A673 (cell line): ENCODE data around the gene NOTCH4. TPM values are rescaled to one million over a fixed set of nuclear protein-coding genes. Genes with fewer than 3 reads are reported as not detected.

Experiments used
- BruUV-seq: library from RNA; stranded (reverse); fragments of 400-500 nt; replicated peaks from 2 replicates; lab custom pipeline; 2021; lab: Mats Ljungman, UMichigan
- CTCF ChIA-PET: fragments of 300-600 bp; sonication (Branson Sonifier 250); formaldehyde crosslinking; loops from one replicate; lab custom pipeline; 2022; ENCODE audit warnings: antibody characterized with exemption; lab: Charles Lee
- POLR2A ChIA-PET: fragments of 300-600 bp; sonication (Branson Sonifier 250); formaldehyde crosslinking; loops from one replicate; lab custom pipeline; 2022; ENCODE audit warnings: antibody characterized with exemption; ENCODE audit not compliant: low non-redundant PET; lab: Charles Lee
- DNase-seq: peaks from one replicate; pipeline ENCODE4 v3.0.0-alpha.2; 2015; ENCODE audit warnings: low spot score
- H3K27ac ChIP-seq: fragments of 200-600 bp; sonication (generic); 2 replicates; pipeline ENCODE4 v1.5.1; 2016; ENCODE audit warnings: mixed run types, low read depth, mild to moderate bottlenecking, mixed read lengths, antibody characterized with exemption, low read length; ENCODE audit not compliant: poor library complexity, severe bottlenecking
- H3K27me3 ChIP-seq: fragments of 200-600 bp; sonication (generic); replicated peaks from 2 replicates; pipeline ENCODE4 v1.6.1; 2017; ENCODE audit warnings: mixed run types, low read depth, mild to moderate bottlenecking, mixed read lengths, antibody characterized with exemption, low read length; ENCODE audit not compliant: insufficient read depth, poor library complexity
- H3K36me3 ChIP-seq: fragments of 200-600 bp; sonication (generic); 2 replicates; pipeline ENCODE4 v1.6.1; 2016; ENCODE audit warnings: mixed run types, mild to moderate bottlenecking, mixed read lengths, antibody characterized with exemption, low read length; ENCODE audit not compliant: insufficient read depth, poor library complexity, severe bottlenecking
- H3K4me1 ChIP-seq: fragments of 200-600 bp; sonication (generic); 2 replicates; pipeline ENCODE4 v1.6.1; 2017; ENCODE audit warnings: mixed run types, mild to moderate bottlenecking, mixed read lengths, antibody characterized with exemption, low read length; ENCODE audit not compliant: insufficient read depth, poor library complexity, severe bottlenecking
- H3K4me3 ChIP-seq: fragments of 200-600 bp; sonication (generic); 2 replicates; pipeline ENCODE4 v1.5.1; 2016; ENCODE audit warnings: low read depth, mixed run types, mild to moderate bottlenecking, mixed read lengths, low read length; ENCODE audit not compliant: poor library complexity, severe bottlenecking
- H3K9me3 ChIP-seq: fragments of 200-600 bp; sonication (generic); 2 replicates; pipeline ENCODE4 v1.6.1; 2016; ENCODE audit warnings: mixed run types, low read depth, mild to moderate bottlenecking, mixed read lengths, antibody characterized with exemption, low read length; ENCODE audit not compliant: poor library complexity, severe bottlenecking
- EZH2 ChIP-seq: fragments of 200-600 bp; sonication (generic); IDR thresholded peaks from 2 replicates; pipeline ENCODE4 v1.6.1; 2017; ENCODE audit warnings: borderline replicate concordance, low read depth, mild to moderate bottlenecking, mixed read lengths, antibody characterized with exemption, low read length; ENCODE audit not compliant: poor library complexity, severe bottlenecking
- intact Hi-C: fragments of 100-400 bp; cut with micrococcal nuclease; formaldehyde crosslinking; loops from one replicate; pipeline ENCODE4 v1.10.0; 2022; ENCODE audit not compliant: unreplicated experiment
- total RNA-seq: library from RNA; stranded (reverse); gene quantifications from 2 replicates; pipeline ENCODE4 v1.2.3, GENCODE V29; 2021
- TF ChIP-seq, protein P1 (sequence below): fragments of 300-800, 200-600 bp; sonication (generic); conservative IDR thresholded peaks from 2 replicates; pipeline ENCODE4 v1.5.1; 2017; ENCODE audit warnings: low read depth, mild to moderate bottlenecking, antibody characterized with exemption, low read length, moderate library complexity, mixed read lengths

The NOTCH4 gene
- total RNA-seq, 1 experiment from 2014 or later: 2.4 TPM

DNA sequence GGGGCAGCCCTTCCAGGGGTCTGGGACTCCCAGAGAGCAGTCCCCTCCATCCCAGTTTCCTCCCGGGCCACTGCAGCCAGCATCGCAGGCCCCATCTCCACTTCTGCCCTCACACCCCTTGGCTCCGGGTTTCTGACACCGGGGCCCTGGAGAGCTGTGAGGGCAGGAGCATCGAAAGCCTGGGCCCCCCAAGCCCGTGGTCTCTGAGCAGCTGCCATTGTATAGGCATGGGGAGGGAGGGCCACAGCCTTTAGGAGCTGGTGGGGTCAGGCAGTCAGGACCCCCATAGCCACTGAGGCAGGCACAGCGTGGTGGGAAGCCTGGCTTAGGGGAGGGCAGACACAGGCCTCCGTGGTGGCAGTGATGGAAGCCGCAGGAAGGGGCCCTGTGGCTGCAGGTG, 21.7 kb downstream of the NOTCH4 start:
- H3K9me3 ChIP-seq: no peaks in the 10 kb centered on the region
- no TSS peak for BruUV-seq
- H3K4me1 ChIP-seq: peaks cover 12% of the 10 kb centered on the region
- H3K27ac ChIP-seq: no peak overlapping the region
- intact Hi-C loops: no loop called here
- DNase-seq: no peak
- H3K4me3 ChIP-seq: no peak overlapping the region
- H3K27me3 ChIP-seq: no peaks in the 10 kb centered on the region
- TF ChIP-seq, protein P1, sequence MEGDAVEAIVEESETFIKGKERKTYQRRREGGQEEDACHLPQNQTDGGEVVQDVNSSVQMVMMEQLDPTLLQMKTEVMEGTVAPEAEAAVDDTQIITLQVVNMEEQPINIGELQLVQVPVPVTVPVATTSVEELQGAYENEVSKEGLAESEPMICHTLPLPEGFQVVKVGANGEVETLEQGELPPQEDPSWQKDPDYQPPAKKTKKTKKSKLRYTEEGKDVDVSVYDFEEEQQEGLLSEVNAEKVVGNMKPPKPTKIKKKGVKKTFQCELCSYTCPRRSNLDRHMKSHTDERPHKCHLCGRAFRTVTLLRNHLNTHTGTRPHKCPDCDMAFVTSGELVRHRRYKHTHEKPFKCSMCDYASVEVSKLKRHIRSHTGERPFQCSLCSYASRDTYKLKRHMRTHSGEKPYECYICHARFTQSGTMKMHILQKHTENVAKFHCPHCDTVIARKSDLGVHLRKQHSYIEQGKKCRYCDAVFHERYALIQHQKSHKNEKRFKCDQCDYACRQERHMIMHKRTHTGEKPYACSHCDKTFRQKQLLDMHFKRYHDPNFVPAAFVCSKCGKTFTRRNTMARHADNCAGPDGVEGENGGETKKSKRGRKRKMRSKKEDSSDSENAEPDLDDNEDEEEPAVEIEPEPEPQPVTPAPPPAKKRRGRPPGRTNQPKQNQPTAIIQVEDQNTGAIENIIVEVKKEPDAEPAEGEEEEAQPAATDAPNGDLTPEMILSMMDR: no peak
- no peak for TF ChIP-seq EZH2
- no peaks in the 10 kb centered on the region for H3K36me3 ChIP-seq
- ChIA-PET CTCF (no interaction called here), POLR2A (no interaction called here)

DNA sequence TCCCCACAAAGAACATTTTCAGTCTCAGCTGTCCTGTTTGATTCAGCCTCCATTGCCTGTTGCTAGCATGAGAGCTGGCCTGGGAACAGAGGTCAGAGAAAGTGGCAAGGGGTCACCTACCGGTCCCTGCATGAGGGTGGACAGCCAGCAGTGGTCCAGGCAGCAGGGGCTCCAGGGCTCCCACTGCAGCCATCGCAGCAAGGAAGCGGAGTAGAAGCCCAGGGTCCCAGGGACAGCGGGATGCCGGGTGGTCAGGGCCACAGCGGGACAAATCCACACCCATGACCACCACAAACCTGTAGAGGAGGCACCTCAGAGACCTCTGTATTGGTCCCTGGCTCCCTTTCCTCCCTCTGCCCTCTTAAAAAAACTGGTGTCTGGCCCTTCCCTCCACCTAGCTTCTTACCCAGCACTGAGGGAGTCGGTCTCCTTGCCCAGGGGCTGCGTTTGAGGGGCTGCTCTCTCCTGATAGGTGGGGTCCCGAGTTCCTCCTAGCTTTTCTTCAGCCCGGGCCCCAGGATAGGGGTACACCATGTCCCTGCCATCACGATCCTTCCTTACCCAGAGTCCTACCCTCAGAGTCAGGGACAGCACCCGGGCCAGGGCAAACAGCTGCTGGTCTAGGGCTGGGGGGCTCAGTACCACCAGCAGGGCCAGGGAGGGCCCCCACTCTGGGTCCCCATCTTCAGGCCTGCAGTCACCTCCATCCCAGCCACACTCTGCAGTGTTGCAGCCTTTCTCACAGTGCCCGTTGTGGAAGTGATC, 23.0 kb downstream of the NOTCH4 start:
- ChIA-PET POLR2A (no interaction called here), CTCF (no interaction called here)
- H3K27ac ChIP-seq: no peak overlapping the region
- BruUV-seq: no TSS peak
- H3K9me3 ChIP-seq: no peaks in the 10 kb centered on the region
- intact Hi-C loops: no loop called here
- H3K4me3 ChIP-seq: no peak overlapping the region
- no peaks in the 10 kb centered on the region for H3K27me3 ChIP-seq
- TF ChIP-seq, protein P1: no peak
- TF ChIP-seq EZH2: no peak
- DNase-seq: no peak
- H3K4me1 ChIP-seq: peaks cover 23% of the 10 kb centered on the region
- H3K36me3 ChIP-seq: no peaks in the 10 kb centered on the region

DNA sequence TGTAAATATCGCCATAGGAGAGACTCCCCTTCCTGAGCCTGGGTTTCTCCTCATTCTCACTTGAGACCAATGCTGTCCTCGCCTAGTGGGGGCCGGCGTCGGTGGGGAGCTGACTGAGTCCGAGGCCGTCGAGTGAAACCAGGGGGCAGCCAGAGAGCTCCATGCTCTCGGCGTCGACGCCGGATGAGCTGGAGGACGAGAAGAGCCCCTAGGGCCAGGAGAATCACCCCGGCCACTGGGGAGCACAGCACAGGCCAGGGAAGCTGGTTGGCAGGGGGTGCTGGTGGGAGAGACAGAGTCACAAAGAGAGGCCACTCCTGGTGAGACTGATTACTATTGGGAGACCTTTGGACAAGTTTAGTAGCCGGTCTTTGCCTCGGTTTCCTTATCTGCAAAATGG, 25.0 kb downstream of the NOTCH4 start:
- no TSS peak for BruUV-seq
- TF ChIP-seq, protein P1: no peak
- TF ChIP-seq EZH2: no peak
- intact Hi-C loops: no loop called here
- no peak for DNase-seq
- Histone ChIP-seq H3K4me1 (peaks cover 32% of the 10 kb centered on the region), H3K27ac (no peak overlapping the region), H3K9me3 (no peaks in the 10 kb centered on the region), H3K27me3 (no peaks in the 10 kb centered on the region), H3K4me3 (no peak overlapping the region), H3K36me3 (no peaks in the 10 kb centered on the region)
- ChIA-PET CTCF (no interaction called here), POLR2A (no interaction called here)
